Measurements from ENCODE around the gene KIF13A. TPM values are rescaled to one million over a fixed set of nuclear protein-coding genes. Genes with fewer than 3 reads are reported as not detected.
"Not testable (repeated sequence)": the region's sequence is repeated elsewhere in the genome, so short reads cannot be mapped to it uniquely, and the experiment has no call there.

Gene KIF13A
- 100 to 1,000 TPM in 1 of 2 donors, 10 to 100 TPM in 1; 74.6 to 110 TPM for total RNA-seq
- long read RNA-seq, donor 1, partial matches to known transcripts, result 3 of 12 reads
- long read RNA-seq, donor 1, other reads (novel, unspliced or antisense), result 6 of 12 reads
- long read RNA-seq, donor 2, partial matches to known transcripts, result 6 of 21 reads
- long read RNA-seq, donor 2, other reads (novel, unspliced or antisense), result 13 of 21 reads

DNA sequence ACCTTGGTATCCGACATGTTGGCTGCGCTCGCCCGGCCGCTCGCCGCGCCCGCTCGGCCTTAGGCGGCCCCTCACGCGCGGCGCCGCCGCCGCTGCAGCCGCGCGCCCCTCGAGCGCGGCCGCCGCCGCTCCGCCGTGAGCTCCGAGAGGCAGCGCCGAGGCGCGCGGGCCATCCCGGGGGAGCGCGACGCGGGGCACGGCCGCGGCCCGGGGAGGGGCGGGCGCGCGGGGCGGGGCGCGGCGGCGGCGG is at the start of gene KIF13A:
Gene KIF13A, minus strand, starts transcription at position 189 of the 250 bp plus-strand sequence. Its CDS starts 172 bp downstream, at position 17.
- intact Hi-C loops (cut with DNase I), result loop anchor here in 1 of 2 donors (5.0 to 10.0 kb wide), 2 partner anchors 133 to 135 kb away; partner anchors contain the start of gene NHLRC1
- DNase-seq (ENCODE audit: low spot score), result no peak

DNA sequence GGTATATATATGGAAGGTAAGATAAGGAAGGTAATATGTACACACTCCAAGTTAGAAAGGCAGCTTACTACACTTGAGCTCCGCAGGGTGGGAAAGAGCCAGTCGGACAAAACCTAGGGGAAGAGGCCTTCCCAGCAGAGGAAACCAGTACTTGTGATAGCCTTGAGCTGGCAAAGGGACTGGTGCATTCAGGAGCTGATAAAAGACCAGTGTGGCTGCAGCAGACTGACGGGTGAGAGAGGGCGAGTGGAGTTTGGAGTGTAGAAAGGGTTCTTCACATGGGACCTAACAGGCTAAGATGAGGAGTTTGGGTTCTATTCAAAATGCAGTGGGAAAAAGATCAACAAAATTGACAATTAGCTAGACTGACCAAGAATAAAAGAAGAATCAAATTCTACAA is 49.3 kb upstream of the KIF13A start:
- intact Hi-C loops (cut with DNase I), result no loop called here

DNA sequence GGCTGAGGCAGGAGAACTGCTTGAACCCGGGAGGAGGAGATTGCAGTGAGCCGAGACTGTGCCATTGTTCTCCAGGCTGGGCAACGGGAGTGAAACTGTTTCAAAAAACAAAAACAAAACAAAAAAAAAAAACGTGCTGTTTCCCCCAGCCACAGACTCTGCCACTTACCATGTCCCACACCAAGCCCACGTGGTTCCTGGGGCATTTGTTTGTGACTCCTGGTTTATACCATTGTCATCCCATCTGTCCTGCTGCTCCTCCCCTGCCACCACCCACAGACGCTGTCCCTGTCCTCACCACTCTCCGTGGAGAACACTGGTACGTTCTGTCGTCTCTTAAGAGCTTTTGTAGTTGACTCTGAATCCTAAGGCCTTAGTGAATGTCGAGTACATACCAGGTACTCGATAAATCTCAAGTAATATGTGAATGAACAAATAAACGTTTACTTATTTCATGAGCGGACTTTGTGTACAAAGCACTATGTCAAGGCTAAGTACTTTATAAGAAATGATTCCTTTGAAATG is 48.0 kb upstream of the KIF13A start:
- intact Hi-C loops (cut with DNase I), result loop anchor here in 1 of 2 donors (2.0 kb wide), 1 partner anchor 39 kb away; no protein-coding TSS in a partner anchor

More for the DNA sequence above, 49.3 kb upstream of the KIF13A start:
- DNase-seq (ENCODE audit: low spot score), result no peak

DNA sequence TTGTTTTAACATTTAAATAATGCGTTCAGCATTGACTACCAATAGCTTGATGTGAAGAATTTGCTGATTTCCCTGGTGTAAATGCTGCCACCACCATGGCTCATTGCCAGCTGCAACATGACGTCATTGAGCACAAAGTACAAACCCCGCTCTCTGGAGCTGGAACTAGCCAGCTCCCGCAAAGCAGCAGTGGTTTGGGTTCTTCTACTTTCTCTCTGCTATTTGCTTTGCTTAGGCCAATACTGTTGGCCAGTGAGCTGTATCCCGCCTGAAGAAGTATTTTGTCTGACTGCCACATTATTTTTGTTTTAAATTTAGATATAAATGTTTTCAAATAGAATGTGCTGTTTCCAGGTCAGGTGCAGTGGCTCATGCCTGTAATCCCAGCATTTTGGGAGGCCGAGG is 47.4 kb upstream of the KIF13A start:
- intact Hi-C loops (cut with DNase I), result loop anchor here in 1 of 2 donors (2.0 kb wide), 1 partner anchor 38 kb away; no protein-coding TSS in a partner anchor
- no peak for DNase-seq (ENCODE audit: low spot score)

More for the DNA sequence above, 48.0 kb upstream of the KIF13A start:
- no peak for DNase-seq (ENCODE audit: low spot score)

DNA sequence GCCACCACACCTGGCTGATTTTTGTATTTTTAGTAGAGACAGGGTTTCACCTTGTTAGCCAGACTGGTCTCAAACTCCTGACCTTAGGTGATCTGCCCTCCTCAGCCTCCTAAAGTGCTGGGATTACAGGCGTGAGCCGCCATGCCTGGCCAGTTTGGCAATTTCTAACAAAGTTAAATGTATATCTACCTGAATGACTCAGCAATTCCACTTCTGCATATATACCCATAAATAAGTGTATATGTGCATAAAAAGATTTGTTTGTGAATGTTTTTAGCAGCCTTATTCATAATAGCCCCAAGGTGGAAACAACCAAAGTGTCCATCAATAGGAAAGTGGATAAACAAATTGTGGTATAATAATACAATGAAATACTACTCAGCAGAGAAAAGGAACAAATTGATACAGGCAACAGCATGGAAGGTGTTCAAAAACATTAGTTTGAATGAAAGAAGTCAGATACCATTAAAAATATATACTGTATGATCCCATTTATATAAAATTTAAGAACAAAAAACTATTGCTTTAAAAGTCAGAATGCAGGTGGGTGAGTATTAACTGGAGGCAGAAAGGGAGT is 44.3 kb upstream of the KIF13A start:
- DNase-seq (ENCODE audit: low spot score), result no peak
- intact Hi-C loops (cut with DNase I), result no loop called here

DNA sequence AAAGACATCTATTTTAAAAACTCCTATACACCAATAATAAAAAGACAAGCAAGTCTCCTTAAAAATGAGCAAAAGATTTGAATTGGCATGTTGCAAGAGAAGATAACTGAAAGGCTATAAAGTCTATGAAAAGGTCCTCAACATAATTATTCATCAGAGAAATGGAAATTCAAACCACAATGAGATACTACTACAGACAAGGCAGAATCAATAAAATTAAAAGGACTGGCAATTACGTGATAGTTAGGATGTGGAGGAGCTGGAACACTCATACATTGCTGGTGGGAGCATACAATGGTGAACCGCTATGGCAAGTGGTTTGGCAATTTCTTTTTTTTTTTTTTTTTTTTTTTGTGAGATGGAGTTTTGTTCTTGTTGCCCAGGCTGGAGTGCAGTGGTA is 43.8 kb upstream of the KIF13A start:
- no peak for DNase-seq (ENCODE audit: low spot score)
- intact Hi-C loops (cut with DNase I), result no loop called here

DNA sequence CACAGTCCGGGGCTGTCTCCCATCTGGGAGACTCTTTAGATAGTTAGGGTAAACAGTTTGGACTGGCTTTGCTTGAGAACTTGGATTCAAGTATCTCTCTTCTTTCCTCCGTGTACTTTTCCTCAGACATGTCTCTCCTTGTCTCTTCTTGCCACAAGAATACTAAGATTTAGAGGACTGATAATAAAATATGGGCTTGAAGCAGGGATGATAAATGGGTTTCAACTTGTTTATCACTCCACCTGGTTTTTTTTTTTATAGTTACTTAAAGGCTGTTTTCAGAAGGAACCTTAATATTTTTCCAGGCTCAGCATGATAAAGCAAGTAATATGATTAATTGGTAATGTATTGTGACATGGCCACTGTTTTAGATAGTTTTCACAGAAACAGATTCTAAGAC is 40.9 kb upstream of the KIF13A start:
- intact Hi-C loops (cut with DNase I), result no loop called here
- DNase-seq (ENCODE audit: low spot score), result no peak

DNA sequence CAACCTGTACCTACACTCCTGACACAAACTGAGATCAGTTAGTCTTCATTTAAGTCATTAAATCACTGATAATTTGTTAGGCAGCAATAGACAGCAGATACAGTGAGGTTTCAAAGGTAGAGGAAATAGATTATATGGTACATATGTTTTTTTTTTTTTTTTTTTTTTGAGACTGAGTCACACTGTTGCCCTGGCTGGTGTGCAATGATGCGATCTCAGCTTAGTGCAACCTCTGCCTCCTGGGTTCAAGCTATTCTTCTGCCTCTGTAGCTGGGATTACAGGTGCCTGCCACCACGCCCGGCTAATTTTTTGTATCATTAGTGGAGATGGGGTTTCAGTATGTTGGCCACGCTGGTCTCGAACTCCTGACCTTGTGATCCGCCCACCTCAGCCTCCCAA is 38.2 kb upstream of the KIF13A start:
- intact Hi-C loops (cut with DNase I), result no loop called here
- no peak for DNase-seq (ENCODE audit: low spot score)

DNA sequence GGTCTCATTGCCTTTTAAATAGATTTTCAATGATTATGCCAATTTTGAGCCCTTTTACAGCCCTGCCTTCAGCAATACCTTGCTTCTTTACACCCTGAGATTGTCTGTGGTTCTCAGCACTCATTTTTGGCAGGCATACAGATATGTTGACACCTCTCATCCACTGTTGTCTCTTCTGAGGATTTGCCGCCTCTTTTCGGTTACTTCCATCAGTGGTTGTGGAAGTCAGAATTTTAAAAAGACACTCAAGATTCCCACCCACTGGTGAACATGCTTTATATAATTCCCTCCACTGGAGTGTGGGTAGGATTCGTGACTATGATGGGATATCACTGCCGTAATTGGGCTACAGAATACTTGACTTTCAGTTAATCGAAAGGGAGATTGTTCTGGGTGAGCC is 37.4 kb upstream of the KIF13A start:
- no peak for DNase-seq (ENCODE audit: low spot score)
- intact Hi-C loops (cut with DNase I), result no loop called here

DNA sequence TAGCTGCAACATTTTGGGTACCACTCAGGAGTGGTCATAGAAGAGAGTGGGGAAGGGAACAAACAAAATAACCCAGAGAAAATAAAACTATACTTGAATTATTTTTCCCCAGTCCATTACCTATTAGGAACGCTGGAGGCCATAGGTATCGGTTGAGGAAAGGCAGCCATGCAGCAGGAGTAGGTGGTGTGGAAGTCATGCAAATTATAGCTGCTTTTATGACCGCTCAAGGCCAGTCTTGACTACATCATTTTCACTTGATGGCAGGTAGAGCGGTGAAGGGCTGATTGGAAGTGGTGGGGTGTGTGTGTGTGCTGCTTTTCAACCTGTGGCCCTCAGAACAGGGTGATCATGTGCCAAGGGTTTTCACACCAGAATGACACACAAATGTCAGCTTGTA is 36.5 kb upstream of the KIF13A start:
- DNase-seq (ENCODE audit: low spot score), result no peak
- intact Hi-C loops (cut with DNase I), result no loop called here

DNA sequence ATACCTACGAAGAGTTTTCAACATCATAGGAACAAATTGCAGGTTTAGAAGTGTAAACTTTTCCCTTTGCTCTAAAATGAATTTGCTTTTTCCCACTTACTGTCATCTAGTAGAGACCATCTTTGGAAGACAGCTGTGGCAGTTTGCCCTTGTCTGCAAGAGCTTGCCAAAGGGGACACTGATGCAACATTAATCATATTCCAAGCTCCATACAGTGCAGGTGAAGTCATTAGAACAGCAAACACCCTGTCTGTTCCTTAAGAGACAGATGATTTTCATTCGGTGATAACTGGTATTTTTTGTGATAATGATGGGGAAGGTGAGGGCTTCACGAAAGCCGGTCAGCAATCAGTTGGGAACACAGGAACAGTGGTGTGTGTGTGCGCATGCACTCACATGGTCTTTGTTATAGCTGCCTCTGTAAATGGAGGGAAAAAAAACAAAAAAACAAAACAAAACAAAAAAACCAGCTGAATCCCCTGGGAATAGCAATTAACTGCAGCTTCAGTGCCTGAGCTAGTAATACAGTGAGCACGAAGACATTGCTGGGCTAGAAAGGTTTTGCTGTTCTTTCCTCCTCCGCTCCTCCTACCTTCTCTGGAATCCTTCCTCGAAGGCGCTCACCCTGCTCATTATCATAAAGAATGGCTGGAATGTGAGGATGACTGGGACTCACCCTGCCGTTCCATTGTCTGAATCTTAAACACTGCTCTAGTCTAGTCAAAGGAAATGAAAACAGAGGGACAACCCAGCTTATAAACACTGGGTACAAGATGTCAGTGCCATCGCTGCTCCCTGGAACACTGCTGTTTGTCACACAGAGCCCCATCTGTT is 35.2 kb upstream of the KIF13A start:
- intact Hi-C loops (cut with DNase I), result no loop called here
- DNase-seq (ENCODE audit: low spot score), result no peak

DNA sequence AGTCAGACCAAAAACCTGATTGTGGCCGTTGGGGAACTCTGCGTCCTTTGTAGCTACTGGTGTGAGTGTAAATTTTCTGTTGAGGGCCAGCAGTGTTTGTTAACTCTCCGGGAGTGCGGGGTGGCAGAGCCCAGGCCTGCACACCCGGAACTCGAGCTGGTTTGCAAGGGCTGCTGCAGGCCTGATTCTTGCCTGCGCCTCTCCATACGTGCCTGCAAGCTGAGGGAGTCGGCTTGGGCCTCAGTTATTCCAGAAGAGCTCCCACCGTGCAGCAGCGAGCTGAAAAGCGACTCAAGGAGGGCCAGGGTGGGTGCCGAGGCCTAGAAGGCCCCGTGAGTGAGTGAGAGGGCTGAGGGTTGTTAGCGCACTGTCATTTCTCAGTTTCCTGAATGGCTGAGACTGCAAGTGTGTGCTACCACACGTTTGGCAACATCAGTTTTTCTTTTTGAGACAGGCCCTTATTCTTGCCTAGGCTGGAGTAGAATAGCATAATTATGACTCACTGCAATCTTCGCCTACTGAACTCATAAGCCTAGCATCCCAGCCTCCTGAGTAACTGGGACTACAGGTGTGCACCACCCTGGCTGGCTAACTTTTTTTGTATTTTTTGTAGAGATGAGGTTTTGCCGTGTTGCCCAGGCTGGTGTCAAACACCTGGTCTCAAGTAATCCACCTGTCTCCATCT is 33.9 kb upstream of the KIF13A start:
- DNase-seq (ENCODE audit: low spot score), result no peak
- intact Hi-C loops (cut with DNase I), result no loop called here

DNA sequence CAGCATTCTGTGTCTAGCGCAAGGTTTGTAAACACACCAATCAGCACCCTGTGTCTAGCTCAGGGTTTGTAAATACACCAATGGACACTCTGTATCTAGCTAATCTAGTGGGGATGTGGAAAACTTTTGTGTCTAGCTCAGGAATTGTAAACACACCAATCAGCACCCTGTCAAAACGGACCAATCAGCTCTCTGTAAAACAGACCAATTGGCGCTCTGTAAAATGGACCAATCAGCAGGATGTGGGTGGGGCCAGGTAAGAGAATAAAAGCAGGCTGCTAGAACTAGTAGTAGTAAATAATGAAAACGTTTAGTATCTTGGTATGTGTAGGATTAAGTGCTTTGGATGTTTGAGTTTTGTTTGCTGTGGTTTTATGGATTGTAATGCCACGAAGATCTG is 33.1 kb upstream of the KIF13A start:
- DNase-seq (ENCODE audit: low spot score); intact Hi-C loops (cut with DNase I): not testable (repeated sequence)

DNA sequence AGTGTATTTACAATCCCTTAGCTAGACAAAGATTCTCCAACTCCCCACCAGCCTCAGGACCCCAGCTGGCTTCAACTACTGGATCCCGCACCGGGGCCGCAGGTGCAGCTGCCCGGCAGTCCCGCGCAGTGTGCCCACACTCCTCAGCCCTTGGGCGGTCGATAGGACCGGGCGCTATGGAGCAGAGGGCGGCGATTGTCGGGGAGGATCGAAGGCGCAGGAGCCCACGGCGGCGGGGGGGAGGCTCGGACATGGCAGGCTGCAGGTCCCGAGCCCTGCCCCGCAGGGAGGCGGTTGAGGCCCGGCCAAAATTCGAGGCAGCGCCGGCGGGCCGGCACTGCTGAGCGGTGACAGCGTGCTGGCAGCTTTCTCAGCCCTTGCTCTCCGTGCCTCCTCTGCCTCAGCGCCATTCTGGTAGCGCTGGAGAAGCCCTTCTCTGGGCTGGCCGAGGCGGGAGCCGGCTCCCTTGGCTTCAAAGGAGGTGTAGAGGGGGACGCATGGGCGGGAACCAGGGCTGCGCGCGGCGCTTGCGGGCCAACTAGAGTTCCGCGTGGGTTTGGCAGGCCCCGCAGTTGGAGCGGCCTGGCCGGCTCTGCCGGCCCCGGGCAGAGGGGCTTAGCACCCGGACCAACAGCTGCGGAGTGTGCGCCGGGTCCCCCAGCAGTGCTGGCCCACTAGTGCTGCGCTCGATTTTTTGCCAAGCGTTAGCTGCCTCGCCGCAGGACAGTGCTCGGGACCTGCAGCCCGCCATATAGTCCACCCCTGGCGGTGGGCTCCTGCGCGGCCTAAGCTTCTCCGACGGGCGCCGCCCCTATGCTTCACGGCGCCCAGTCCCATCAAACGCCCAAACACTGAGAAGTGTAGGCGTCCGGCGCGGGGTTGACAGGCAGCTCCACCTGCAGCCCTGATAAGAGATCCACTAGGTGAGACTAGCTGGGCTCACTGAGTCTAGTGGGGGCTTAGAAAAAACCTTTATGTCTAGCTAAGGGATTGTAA is 32.4 kb upstream of the KIF13A start:
- peak; percentile 84 for DNase-seq (ENCODE audit: low spot score)
- intact Hi-C loops (cut with DNase I), result no loop called here

DNA sequence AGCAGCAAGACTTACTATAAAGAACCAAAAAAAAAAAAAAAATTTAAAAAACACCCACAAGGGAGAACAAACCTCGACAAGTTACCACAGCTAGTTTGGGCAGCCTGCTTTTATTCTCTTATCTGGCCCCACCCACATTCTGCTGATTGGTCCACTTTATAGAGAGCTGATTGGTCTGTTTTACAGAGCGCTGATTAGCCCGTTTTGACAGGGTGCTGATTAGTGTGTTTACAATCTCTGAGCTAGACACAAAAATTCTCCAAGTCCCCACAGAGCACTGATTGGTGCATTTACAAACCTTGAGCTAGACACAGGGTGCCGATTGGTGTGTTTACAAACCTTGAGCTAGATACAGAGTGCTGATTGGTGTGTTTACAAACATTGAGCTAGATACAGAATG is 31.7 kb upstream of the KIF13A start:
- intact Hi-C loops (cut with DNase I); DNase-seq (ENCODE audit: low spot score): not testable (repeated sequence)

DNA sequence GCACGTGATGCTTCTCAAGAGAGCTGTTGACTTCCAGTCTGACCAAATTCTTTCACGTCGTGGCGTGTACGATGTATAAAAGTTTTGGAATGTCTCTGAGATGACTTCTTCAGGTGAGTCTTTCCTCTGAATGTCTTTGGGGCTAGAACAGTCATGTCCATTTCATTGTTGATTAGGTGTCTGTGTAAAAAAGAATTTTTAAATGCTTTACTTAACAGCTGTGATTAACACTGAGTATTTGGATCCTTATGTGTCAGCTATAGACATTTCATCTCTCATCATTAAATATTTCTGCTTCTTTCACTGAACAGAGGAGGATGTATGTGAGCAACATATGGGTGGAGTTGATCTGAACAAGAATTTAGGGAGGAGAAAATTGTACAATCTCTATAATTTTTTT is 29.3 kb upstream of the KIF13A start:
- DNase-seq (ENCODE audit: low spot score), result no peak
- intact Hi-C loops (cut with DNase I), result no loop called here

DNA sequence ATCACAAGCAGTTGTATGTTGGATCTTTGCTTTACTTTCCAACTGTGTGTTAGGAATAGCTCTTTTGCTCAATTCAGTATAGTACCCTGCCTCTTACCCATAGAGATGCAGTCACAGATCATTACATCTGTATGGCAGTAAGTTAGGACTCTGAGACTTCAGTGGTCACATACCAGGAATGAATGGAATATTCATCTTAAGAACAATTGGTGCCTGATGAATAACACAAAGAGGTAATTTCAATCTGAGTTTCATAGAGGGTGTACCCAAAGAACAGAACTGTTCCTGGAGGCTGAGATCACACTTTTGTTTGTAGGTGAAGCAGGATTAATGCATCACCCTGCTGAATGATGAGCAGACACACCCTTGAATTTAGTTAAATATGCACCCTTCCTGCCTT is 28.7 kb upstream of the KIF13A start:
- no peak for DNase-seq (ENCODE audit: low spot score)
- intact Hi-C loops (cut with DNase I), result no loop called here

DNA sequence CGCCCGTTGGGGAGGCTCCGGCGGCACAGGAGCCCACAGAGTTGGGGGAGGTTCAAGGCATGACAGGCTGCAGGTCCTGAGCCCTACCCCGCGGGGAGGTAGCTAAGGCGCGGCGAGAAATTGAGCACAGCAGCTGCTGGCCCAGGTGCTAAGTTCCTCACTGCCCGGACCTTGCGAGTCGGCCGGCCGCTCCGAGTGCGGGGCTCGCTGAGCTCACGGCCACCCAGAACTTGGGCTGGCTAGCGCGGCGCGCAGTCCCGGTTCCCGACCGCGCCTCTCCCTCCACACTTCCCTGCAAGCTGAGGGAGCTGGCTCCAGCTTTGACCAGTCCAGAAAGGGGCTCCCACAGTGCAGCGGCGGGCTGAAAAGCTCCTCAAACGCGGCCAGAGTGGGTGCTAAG is 23.9 kb upstream of the KIF13A start:
- intact Hi-C loops (cut with DNase I), result no loop called here
- no peak for DNase-seq (ENCODE audit: low spot score)

DNA sequence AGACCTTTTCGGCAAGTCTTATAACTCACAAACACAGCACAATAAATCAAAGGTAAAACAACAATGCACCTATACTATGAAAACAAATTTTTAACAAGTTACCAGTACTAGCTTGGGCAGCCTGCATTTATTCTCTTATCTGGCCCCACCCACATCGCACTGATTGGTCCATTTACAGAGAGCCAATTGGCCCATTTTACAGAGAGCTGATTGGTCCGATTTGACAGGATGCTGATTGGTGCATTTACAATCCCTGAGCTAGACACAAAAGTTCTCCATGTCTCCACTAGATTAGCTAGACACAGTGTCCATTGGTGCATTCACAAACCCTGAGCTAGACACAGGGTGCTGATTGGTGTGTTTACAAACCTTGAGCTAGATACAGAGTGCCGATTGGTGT is 23.1 kb upstream of the KIF13A start:
- DNase-seq (ENCODE audit: low spot score); intact Hi-C loops (cut with DNase I): not testable (repeated sequence)

All from posterior vena cava (tissue), 2 donors.